A549 (cell line): ENCODE data around the gene OR9A2. TPM values are rescaled to one million over a fixed set of nuclear protein-coding genes. Genes with fewer than 3 reads are reported as not detected.

Source experiments
- ATAC-seq, 2 experiments: fragments of 200-7000 bp in 1 of 2; fragments of >200 bp in 1 of 2; cut with Nextera tagmentation in 1 of 2; cut with Tn5 transposase in 1 of 2; 3 replicates each; pipeline versions ENCODE4 v1.8.0 to v1.9.1; 2018 to 2020; ENCODE audit warnings: mild to moderate bottlenecking in 1 of 2, moderate library complexity in 1 of 2
- CTCF ChIA-PET: fragments of 300-600 bp; sonication (Branson Sonifier 250); formaldehyde crosslinking; extraction: SDS; loops from one replicate; lab custom pipeline; 2021; ENCODE audit warnings: antibody characterized with exemption, inconsistent platforms; lab: Yijun Ruan, JAX
- POLR2A ChIA-PET: fragments of 350-600 bp; formaldehyde crosslinking; extraction: SDS; loops from one replicate; lab custom pipeline; 2021; ENCODE audit warnings: antibody characterized with exemption, inconsistent platforms; lab: Yijun Ruan, JAX
- DNase-seq, 2 experiments: peaks; one replicate each; pipeline versions ENCODE4 v3.0.0 to v3.0.0-alpha.2; 2011 to 2016; ENCODE audit warnings: low read depth in 1 of 2, low spot score in 1 of 2
- FAIRE-seq: peaks from 2 replicates; lab custom pipeline; 2011; peaks lifted over from hg19 to GRCh38; lab: Jason Lieb, UNC
- H3K27ac ChIP-seq, 2 experiments: fragments of >200 bp; sonication (Bioruptor Twin); formaldehyde crosslinking; 3 replicates each; pipeline ENCODE4 v1.5.1; 2016 to 2017
- H3K4me1 ChIP-seq: fragments of >200 bp; sonication (Bioruptor Twin); formaldehyde crosslinking; 3 replicates; pipeline ENCODE4 v1.6.1; 2016
- H3K4me2 ChIP-seq: fragments of >200 bp; sonication (Bioruptor Twin); formaldehyde crosslinking; 3 replicates; pipeline ENCODE4 v1.6.1; 2016
- H3K4me3 ChIP-seq: fragments of >200 bp; sonication (Bioruptor Twin); formaldehyde crosslinking; 3 replicates; pipeline ENCODE4 v1.5.1; 2016
- H3K9me3 ChIP-seq: fragments of >200 bp; sonication (Bioruptor Twin); formaldehyde crosslinking; 3 replicates; pipeline ENCODE4 v1.6.1; 2016
- BCL3 ChIP-seq: fragments of >200 bp; sonication (Bioruptor Twin); formaldehyde crosslinking; IDR thresholded peaks from 3 replicates; pipeline ENCODE4 v1.6.1; 2016
- CBX2 ChIP-seq: fragments of 200-600 bp; sonication (generic); IDR thresholded peaks from 2 replicates; pipeline ENCODE4 v1.6.1; 2016; ENCODE audit warnings: low read depth, mild to moderate bottlenecking, borderline replicate concordance
- CHD2 ChIP-seq: fragments of 150-350 bp; IDR thresholded peaks from 2 replicates; pipeline ENCODE4 v1.6.1; 2014; ENCODE audit warnings: low read length; ENCODE audit not compliant: partially characterized antibody
- CHD4 ChIP-seq: fragments of 200-600 bp; sonication (generic); IDR thresholded peaks from 2 replicates; pipeline ENCODE4 v1.6.1; 2016; ENCODE audit warnings: antibody characterized with exemption, mild to moderate bottlenecking, borderline replicate concordance
- EHMT2 ChIP-seq: fragments of 200-600 bp; sonication (generic); IDR thresholded peaks from 2 replicates; pipeline ENCODE4 v1.6.1; 2016; ENCODE audit warnings: antibody characterized with exemption, low read depth, mild to moderate bottlenecking, moderate library complexity
- ESRRA ChIP-seq: fragments of 150-350 bp; IDR thresholded peaks from 2 replicates; pipeline ENCODE4 v1.6.1; 2014; ENCODE audit warnings: mild to moderate bottlenecking, low read length, borderline replicate concordance
- FOSB ChIP-seq: fragments of 250-450 bp; sonication (Bioruptor Pico); IDR thresholded peaks from 2 replicates; pipeline ENCODE4 v1.5.0; 2020; ENCODE audit warnings: mild to moderate bottlenecking, moderate library complexity
- FOSL2 ChIP-seq, 2 experiments: fragments of 450-650 bp in 1 of 2; fragments of >200 bp in 1 of 2; sonication (Bioruptor Twin) in 1 of 2; formaldehyde crosslinking; IDR thresholded peaks; 2 replicates each; pipeline versions ENCODE4 v1.5.0 to v1.6.1; 2016 to 2020; ENCODE audit warnings: mild to moderate bottlenecking in 1 of 2, moderate library complexity in 1 of 2
- FOXS1 ChIP-seq: fragments of 250-450 bp; sonication (Bioruptor Pico); IDR thresholded peaks from 2 replicates; pipeline ENCODE4 v1.5.0; 2020; ENCODE audit warnings: mild to moderate bottlenecking, moderate library complexity
- GATA3 ChIP-seq: IDR thresholded peaks from 2 replicates; pipeline ENCODE4 v1.6.1; 2012; ENCODE audit warnings: borderline replicate concordance
- HDAC2 ChIP-seq: fragments of 200-600 bp; sonication (generic); IDR thresholded peaks from 2 replicates; pipeline ENCODE4 v1.6.1; 2016
- HMGXB4 ChIP-seq: fragments of 250-450 bp; sonication (Bioruptor Pico); IDR thresholded peaks from 2 replicates; pipeline ENCODE4 v1.5.0; 2021; ENCODE audit warnings: mild to moderate bottlenecking, moderate library complexity, borderline replicate concordance
- HOXA7 ChIP-seq: fragments of 250-450 bp; sonication (Bioruptor Pico); IDR thresholded peaks from 2 replicates; pipeline ENCODE4 v1.5.0; 2020; ENCODE audit warnings: mild to moderate bottlenecking, moderate library complexity
- MAFK ChIP-seq: fragments of 450-650 bp; IDR thresholded peaks from 2 replicates; pipeline ENCODE4 v1.6.1; 2014; ENCODE audit not compliant: partially characterized antibody
- MAX ChIP-seq: IDR thresholded peaks from 2 replicates; pipeline ENCODE4 v1.6.1; 2012
- NFE2L2 ChIP-seq: fragments of 150-350 bp; conservative IDR thresholded peaks from 2 replicates; pipeline ENCODE4 v1.6.1; 2014; ENCODE audit warnings: low read length
- NR3C1 ChIP-seq: fragments of >200 bp; sonication (Bioruptor Twin); formaldehyde crosslinking; IDR thresholded peaks from 3 replicates; pipeline ENCODE4 v1.6.1; 2017
- PBX3 ChIP-seq: IDR thresholded peaks from 2 replicates; pipeline ENCODE4 v1.6.1; 2012
- PHF8 ChIP-seq: fragments of 200-600 bp; sonication (generic); IDR thresholded peaks from 2 replicates; pipeline ENCODE4 v1.6.1; 2016; ENCODE audit warnings: low read depth, mild to moderate bottlenecking, antibody characterized with exemption, moderate library complexity, borderline replicate concordance
- POLR2A ChIP-seq: IDR thresholded peaks from 2 replicates; pipeline ENCODE4 v1.6.1; 2012; ENCODE audit warnings: mild to moderate bottlenecking, low read length
- RARB ChIP-seq: fragments of 250-450 bp; sonication (Bioruptor Pico); IDR thresholded peaks from 2 replicates; pipeline ENCODE4 v1.8.0; 2021; ENCODE audit warnings: mild to moderate bottlenecking, moderate library complexity
- REST ChIP-seq: fragments of 200-600 bp; sonication (generic); IDR thresholded peaks from 2 replicates; pipeline ENCODE4 v1.6.1; 2016; ENCODE audit warnings: antibody characterized with exemption, mild to moderate bottlenecking, moderate library complexity
- RNF2 ChIP-seq: fragments of 200-600 bp; sonication (generic); IDR thresholded peaks from 2 replicates; pipeline ENCODE4 v1.6.1; 2016; ENCODE audit warnings: low read depth, mild to moderate bottlenecking, antibody characterized with exemption, moderate library complexity, borderline replicate concordance
- USF2 ChIP-seq: fragments of 450-650 bp; IDR thresholded peaks from 2 replicates; pipeline ENCODE4 v1.6.1; 2014; ENCODE audit warnings: antibody characterized with exemption
- ZFP36 ChIP-seq: fragments of 450-650 bp; IDR thresholded peaks from 2 replicates; pipeline ENCODE4 v1.6.1; 2014; ENCODE audit warnings: borderline replicate concordance; ENCODE audit not compliant: partially characterized antibody
- WGBS: methylation state at CpG from one replicate; pipeline ENCODE4 v1.1.6; 2017; ENCODE audit errors: missing lambda C conversion rate; 5-methylcytosine and 5-hydroxymethylcytosine counted together
- polyA plus RNA-seq, 4 experiments: library from polyadenylated mRNA; depleted of rRNA in 3 of 4; stranded (reverse); fragments of >200 nt; fragmentation: RNase III in 1 of 4; extraction: RNeasy Plus Mini Kit Qiagen cat#74134 plus additional on column Dnase treatment in 1 of 4; gene quantifications; 2 replicates in 3 of 4; 3 replicates in 1 of 4; pipeline ENCODE4 v1.2.3, GENCODE V29; 2011 to 2017

Gene OR9A2
- polyA plus RNA-seq, 2 of the 4 experiments (the other 2 are of a cell fraction), result not detected

GRCh38 chr7:143042159-143042789, 15.3 kb upstream of the OR9A2 start:
- DNase-seq (no peak), ATAC-seq (no peak), FAIRE-seq (no peak)
- no peaks in the 10 kb centered on the region for H3K9me3 ChIP-seq
- ChIA-PET POLR2A (no interaction called here), CTCF (no interaction called here)
- WGBS, result 46% methylated on average over 3 of the region's 3 CpGs
- no peak overlapping the region for H3K4me3 ChIP-seq
- no peaks in the 10 kb centered on the region for H3K4me1 ChIP-seq
- TF ChIP-seq PHF8 (no peak), HMGXB4 (CRISPR knock-in tag) (no peak), PBX3 (no peak), CHD2 (no peak), RNF2 (no peak), CHD4 (no peak), MAX (no peak), CBX2 (no peak), POLR2A (no peak), FOXS1 (CRISPR knock-in tag) (no peak), MAFK (no peak), REST (no peak), BCL3 (no peak), FOSB (no peak), RARB (CRISPR knock-in tag) (no peak), ESRRA (no peak), NFE2L2 (no peak)
- no peak overlapping the region for H3K4me2 ChIP-seq
- no peak overlapping the region for H3K27ac ChIP-seq

GRCh38 chr7:143041346-143041745, 14.4 kb upstream of the OR9A2 start:
- ChIA-PET CTCF (interaction anchor here (0.7 kb wide), 1 partner anchor 450 kb away, joined by 3 read pairs; no protein-coding TSS in a partner anchor), POLR2A (no interaction called here)
- Histone ChIP-seq H3K4me2 (no peak overlapping the region), H3K4me3 (no peak overlapping the region), H3K27ac (no peak overlapping the region), H3K4me1 (no peaks in the 10 kb centered on the region), H3K9me3 (no peaks in the 10 kb centered on the region)
- 38% methylated on average over 6 of the region's 6 CpGs for WGBS
- no peak for DNase-seq
- no peak for ATAC-seq
- FAIRE-seq, result no peak
- no peak for TF ChIP-seq HOXA7 (CRISPR knock-in tag)
- no peak for TF ChIP-seq USF2
- TF ChIP-seq ZFP36, result no peak
- no peak for TF ChIP-seq HDAC2
- no peak for TF ChIP-seq FOSL2 (IDR thresholded peaks at IDR 0.05)
- TF ChIP-seq FOSL2 (CRISPR knock-in tag; IDR thresholded peaks at IDR 0.05), result no peak
- no peak for TF ChIP-seq EHMT2
- no peak for TF ChIP-seq MAFK
- TF ChIP-seq NR3C1, result no peak
- TF ChIP-seq REST, result no peak
- no peak for TF ChIP-seq GATA3
